BJ (cell line): Measurements from ENCODE around the gene KCNIP4. TPM values are rescaled to one million over a fixed set of nuclear protein-coding genes. Genes with fewer than 3 reads are reported as not detected.

Experiments
- CTCF ChIA-PET: fragments of 350-600 bp; formaldehyde crosslinking; extraction: SDS; loops from one replicate; lab custom pipeline; 2021; ENCODE audit warnings: antibody characterized with exemption, inconsistent platforms; lab: Yijun Ruan, JAX
- POLR2A ChIA-PET: fragments of 300-600 bp; sonication (Branson Sonifier 250); formaldehyde crosslinking; extraction: SDS; loops from one replicate; lab custom pipeline; 2021; ENCODE audit warnings: antibody characterized with exemption; lab: Charles Lee
- DNase-seq: peaks from one replicate; pipeline ENCODE4 v3.0.0-alpha.2; 2011; ENCODE audit warnings: low read depth
- H3K27me3 ChIP-seq: 2 replicates; pipeline ENCODE4 v1.6.0; 2011; ENCODE audit warnings: low read length; ENCODE audit not compliant: control insufficient read depth, insufficient read depth
- H3K36me3 ChIP-seq: 2 replicates; pipeline ENCODE4 v1.5.1; 2011; ENCODE audit warnings: low read length; ENCODE audit not compliant: control insufficient read depth, insufficient read depth
- H3K4me3 ChIP-seq: 2 replicates; pipeline ENCODE4 v1.5.1; 2011; ENCODE audit warnings: low read depth, mild to moderate bottlenecking, control low read depth, low read length
- polyA plus RNA-seq: library from polyadenylated mRNA; depleted of rRNA; stranded (reverse); fragments of >200 nt; gene quantifications from 2 replicates; pipeline ENCODE4 v1.2.3, GENCODE V29; 2011
- TF ChIP-seq, protein P1 (sequence below): IDR thresholded peaks from 2 replicates; pipeline ENCODE4 v1.5.1; 2011; ENCODE audit warnings: low read depth, mild to moderate bottlenecking, control low read depth, inconsistent platforms, low read length, moderate library complexity; ENCODE audit not compliant: insufficient read depth

The KCNIP4 gene
- polyA plus RNA-seq, 1 experiment = not detected

GRCh38 chr4:21067351-21067750 is 881.2 kb downstream of the KCNIP4 start:
- no peak for DNase-seq
- CTCF ChIA-PET = no interaction called here
- Histone ChIP-seq H3K4me3 (no peak overlapping the region), H3K36me3 (no peaks in the 10 kb centered on the region), H3K27me3 (no peaks in the 10 kb centered on the region)
- POLR2A ChIA-PET = no interaction called here
- TF ChIP-seq, protein P1, sequence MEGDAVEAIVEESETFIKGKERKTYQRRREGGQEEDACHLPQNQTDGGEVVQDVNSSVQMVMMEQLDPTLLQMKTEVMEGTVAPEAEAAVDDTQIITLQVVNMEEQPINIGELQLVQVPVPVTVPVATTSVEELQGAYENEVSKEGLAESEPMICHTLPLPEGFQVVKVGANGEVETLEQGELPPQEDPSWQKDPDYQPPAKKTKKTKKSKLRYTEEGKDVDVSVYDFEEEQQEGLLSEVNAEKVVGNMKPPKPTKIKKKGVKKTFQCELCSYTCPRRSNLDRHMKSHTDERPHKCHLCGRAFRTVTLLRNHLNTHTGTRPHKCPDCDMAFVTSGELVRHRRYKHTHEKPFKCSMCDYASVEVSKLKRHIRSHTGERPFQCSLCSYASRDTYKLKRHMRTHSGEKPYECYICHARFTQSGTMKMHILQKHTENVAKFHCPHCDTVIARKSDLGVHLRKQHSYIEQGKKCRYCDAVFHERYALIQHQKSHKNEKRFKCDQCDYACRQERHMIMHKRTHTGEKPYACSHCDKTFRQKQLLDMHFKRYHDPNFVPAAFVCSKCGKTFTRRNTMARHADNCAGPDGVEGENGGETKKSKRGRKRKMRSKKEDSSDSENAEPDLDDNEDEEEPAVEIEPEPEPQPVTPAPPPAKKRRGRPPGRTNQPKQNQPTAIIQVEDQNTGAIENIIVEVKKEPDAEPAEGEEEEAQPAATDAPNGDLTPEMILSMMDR = no peak

GRCh38 chr4:21061902-21062301 is 886.7 kb downstream of the KCNIP4 start:
- ChIA-PET POLR2A (no interaction called here), CTCF (no interaction called here)
- Histone ChIP-seq H3K36me3 (no peaks in the 10 kb centered on the region), H3K27me3 (no peaks in the 10 kb centered on the region), H3K4me3 (no peak overlapping the region)
- DNase-seq = no peak
- TF ChIP-seq, protein P1 = no peak

GRCh38 chr4:21046141-21046540 is 902.4 kb downstream of the KCNIP4 start:
- no peak overlapping the region for H3K4me3 ChIP-seq
- DNase-seq = no peak
- H3K27me3 ChIP-seq = no peaks in the 10 kb centered on the region
- H3K36me3 ChIP-seq = no peaks in the 10 kb centered on the region
- ChIA-PET CTCF (no interaction called here), POLR2A (no interaction called here)
- TF ChIP-seq, protein P1 = no peak

DNA sequence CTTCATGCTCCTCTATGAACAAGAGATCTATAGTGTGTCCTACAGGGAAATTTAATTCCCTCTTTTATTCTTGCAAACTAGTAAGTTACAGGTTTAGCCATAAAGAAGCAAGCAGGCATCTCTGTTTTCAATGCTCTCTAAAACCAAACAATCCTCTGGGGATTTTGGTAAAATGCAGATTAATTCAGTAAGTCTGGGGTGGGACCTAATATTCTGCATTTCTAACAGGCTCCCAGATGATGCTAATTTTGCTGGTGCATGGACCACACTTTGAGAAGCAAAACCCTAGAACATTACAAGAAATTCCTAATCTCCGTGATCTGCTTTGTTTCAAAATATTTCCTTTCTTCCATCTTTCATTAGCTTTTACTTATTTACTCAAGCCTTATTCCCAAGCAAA is 903.5 kb downstream of the KCNIP4 start:
- ChIA-PET CTCF (no interaction called here), POLR2A (no interaction called here)
- TF ChIP-seq, protein P1 = no peak
- H3K27me3 ChIP-seq = no peaks in the 10 kb centered on the region
- no peaks in the 10 kb centered on the region for H3K36me3 ChIP-seq
- no peak overlapping the region for H3K4me3 ChIP-seq
- no peak for DNase-seq

- H3K27me3 ChIP-seq = no peaks in the 10 kb centered on the region
- no peaks in the 10 kb centered on the region for H3K36me3 ChIP-seq
- POLR2A ChIA-PET = no interaction called here
- DNase-seq = no peak
- TF ChIP-seq, protein P1 = no peak
- CTCF ChIA-PET = no interaction called here
- H3K4me3 ChIP-seq = no peak overlapping the region
Measured at GRCh38 chr4:21041708-21042107, 906.9 kb downstream of the KCNIP4 start.
